Measurements from ENCODE around the gene SEMA4G. TPM values are rescaled to one million over a fixed set of nuclear protein-coding genes. Genes with fewer than 3 reads are reported as not detected.

The SEMA4G gene
- total and polyA plus RNA-seq, 2 of the 13 experiments (the other 11 are each of a cell fraction or from before 2014, with no cell fraction given) = 46.2 to 207 TPM

DNA sequence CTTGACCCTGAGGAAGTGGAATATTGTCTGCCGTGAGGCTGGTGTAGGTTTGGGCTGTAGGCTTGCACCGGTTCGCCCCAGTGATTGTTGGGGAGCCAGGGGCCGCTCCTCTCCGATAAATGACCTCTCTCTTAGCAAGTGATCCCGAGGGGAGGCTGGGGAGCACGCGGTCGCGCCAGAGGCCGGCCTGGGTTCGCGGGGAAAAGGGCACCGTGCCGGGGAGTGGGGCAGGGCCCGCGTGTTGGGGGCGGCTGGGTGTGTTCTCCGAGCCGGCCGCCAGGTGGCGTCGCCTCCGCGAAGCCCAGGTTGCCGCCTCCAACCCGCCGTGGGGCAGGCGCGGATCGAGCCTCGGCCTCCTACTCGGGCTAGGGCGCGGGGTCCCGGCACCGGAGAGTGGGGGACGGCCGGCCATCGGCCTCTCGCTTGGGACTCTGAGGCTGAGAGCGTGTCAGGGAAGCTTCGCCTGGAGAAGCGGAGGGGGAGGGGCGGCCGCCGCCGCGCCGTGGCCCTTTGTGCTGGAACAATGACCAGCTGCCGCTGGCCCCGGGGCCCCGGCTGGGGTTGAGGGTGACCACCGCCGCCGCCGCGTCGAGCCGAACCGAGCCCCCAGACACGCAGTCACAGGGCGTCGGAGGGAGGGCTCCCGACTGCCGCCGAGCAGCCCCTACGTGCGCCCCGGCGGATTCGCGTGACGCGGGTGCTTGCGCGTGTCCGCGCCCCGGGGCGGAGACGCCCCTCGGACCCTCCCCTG is 29.9 kb downstream of the SEMA4G start:
- Histone ChIP-seq H4K20me1 (ENCODE audit: insufficient read depth, low read length) (no peaks in the 10 kb centered on the region; the same call in 1 of the 2 replicates), H2AFZ (ENCODE audit: low read length) (no peak overlapping the region), H3K36me3 (replicated peaks in 1 of 2; ENCODE audit: control insufficient read depth in 1 of 2, insufficient read depth in 2 of 2, low read length in 2 of 2) (peaks cover 8 to 20% of the 10 kb centered on the region in 2 experiments; a peak in 4 of 5 replicates), H3K27me3 (ENCODE audit: control insufficient read depth in 1 of 2, insufficient read depth in 2 of 2, low read length in 2 of 2) (no peaks in the 10 kb centered on the region; a peak in 1 of 5 replicates), H3K9ac (ENCODE audit: insufficient read depth, low read depth, low read length) (peak overlapping the region; percentile 95), H3K79me2 (ENCODE audit: insufficient read depth, low read length) (peaks cover 32% of the 10 kb centered on the region), H3K4me2 (ENCODE audit: low read depth, low read length) (peak overlapping the region; percentile 98), H3K27ac (ENCODE audit: extremely low read length, insufficient read depth, low read length) (peak overlapping the region; percentile 89), H3K4me3 (replicated peaks in 1 of 3; ENCODE audit: insufficient read depth in 1 of 3, low read depth in 2 of 3, low read length in 3 of 3) (peak overlapping the region; percentile 71 to 99 (median 91)), H3K9me3 (ENCODE audit: low read length) (no peaks in the 10 kb centered on the region), H3K4me1 (ENCODE audit: insufficient read depth, low read length) (peaks cover 32% of the 10 kb centered on the region)
- ChIA-PET POLR2A (interaction anchor here (0.7 to 23.0 kb wide), 7 partner anchors 10 to 123 kb away, joined by 3 to 277 read pairs (median 54); partner anchors contain the start of genes KAZALD1, MRPL43, PDZD7 and SEMA4G), CTCF (ENCODE audit: low intra/inter-chr PET ratio, low total read pairs) (interaction anchor here (8.5 kb wide), 1 partner anchor 13 kb away, joined by 240 read pairs; no protein-coding TSS in a partner anchor)
- ATAC-seq (peak; percentile 35), FAIRE-seq (no peak), DNase-seq (ENCODE audit: low spot score) (peak; percentile 45)
- WGBS (ENCODE audit: low lambda C conversion rate) = 0% methylated on average over 8 of the region's 83 CpGs
- intact Hi-C loops (cut with micrococcal nuclease; ENCODE audit: unreplicated experiment) = loop anchor here (1.0 kb wide), 1 partner anchor 13 kb away; no protein-coding TSS in a partner anchor
- TSS peak; percentile 91 for BruUV-seq (replicated peaks)
- in situ Hi-C loops (cut with HindIII; ENCODE audit: extremely low pct_ligation_motif_present, low pct_unique_long_range_greater_than_20kb) = no loop called here
- TF ChIP-seq SKI (IDR thresholded peaks at IDR 0.05; ENCODE audit: partially characterized antibody) (peak; percentile 42), ZSCAN31 (CRISPR knock-in tag; IDR thresholded peaks at IDR 0.05; ENCODE audit: low read depth) (no peak; the same call in 1 of the 2 replicates), FOXK1 (CRISPR knock-in tag; IDR thresholded peaks at IDR 0.05; ENCODE audit: borderline replicate concordance, low read depth) (peak; percentile 53; the same call in 1 of the 2 replicates), ZNF263 (CRISPR knock-in tag; IDR thresholded peaks at IDR 0.05) (peak; percentile 63; the same call in 1 of the 2 replicates), BORCS8-MEF2B (CRISPR knock-in tag; IDR thresholded peaks at IDR 0.05) (peak; percentile 69), MATR3 (CRISPR knock-in tag; IDR thresholded peaks at IDR 0.05) (no peak), SP1 (IDR thresholded peaks at IDR 0.05) (no peak), SP1 (CRISPR knock-in tag; IDR thresholded peaks at IDR 0.05) (peak; percentile 44; the same call in 1 of the 2 replicates), NCOR1 (IDR thresholded peaks at IDR 0.05; ENCODE audit: borderline replicate concordance, low read length) (no peak)
- TF ChIP-seq, protein P1, sequence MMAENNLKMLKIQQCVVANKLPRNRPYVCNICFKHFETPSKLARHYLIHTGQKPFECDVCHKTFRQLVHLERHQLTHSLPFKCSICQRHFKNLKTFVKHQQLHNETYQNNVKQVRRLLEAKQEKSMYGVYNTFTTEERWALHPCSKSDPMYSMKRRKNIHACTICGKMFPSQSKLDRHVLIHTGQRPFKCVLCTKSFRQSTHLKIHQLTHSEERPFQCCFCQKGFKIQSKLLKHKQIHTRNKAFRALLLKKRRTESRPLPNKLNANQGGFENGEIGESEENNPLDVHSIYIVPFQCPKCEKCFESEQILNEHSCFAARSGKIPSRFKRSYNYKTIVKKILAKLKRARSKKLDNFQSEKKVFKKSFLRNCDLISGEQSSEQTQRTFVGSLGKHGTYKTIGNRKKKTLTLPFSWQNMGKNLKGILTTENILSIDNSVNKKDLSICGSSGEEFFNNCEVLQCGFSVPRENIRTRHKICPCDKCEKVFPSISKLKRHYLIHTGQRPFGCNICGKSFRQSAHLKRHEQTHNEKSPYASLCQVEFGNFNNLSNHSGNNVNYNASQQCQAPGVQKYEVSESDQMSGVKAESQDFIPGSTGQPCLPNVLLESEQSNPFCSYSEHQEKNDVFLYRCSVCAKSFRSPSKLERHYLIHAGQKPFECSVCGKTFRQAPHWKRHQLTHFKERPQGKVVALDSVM (CRISPR knock-in tag; IDR thresholded peaks at IDR 0.05) = peak; percentile 59
- TF ChIP-seq, protein P2, sequence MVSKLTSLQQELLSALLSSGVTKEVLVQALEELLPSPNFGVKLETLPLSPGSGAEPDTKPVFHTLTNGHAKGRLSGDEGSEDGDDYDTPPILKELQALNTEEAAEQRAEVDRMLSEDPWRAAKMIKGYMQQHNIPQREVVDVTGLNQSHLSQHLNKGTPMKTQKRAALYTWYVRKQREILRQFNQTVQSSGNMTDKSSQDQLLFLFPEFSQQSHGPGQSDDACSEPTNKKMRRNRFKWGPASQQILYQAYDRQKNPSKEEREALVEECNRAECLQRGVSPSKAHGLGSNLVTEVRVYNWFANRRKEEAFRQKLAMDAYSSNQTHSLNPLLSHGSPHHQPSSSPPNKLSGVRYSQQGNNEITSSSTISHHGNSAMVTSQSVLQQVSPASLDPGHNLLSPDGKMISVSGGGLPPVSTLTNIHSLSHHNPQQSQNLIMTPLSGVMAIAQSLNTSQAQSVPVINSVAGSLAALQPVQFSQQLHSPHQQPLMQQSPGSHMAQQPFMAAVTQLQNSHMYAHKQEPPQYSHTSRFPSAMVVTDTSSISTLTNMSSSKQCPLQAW (CRISPR knock-in tag; IDR thresholded peaks at IDR 0.05) = peak; percentile 41; the same call in 1 of the 2 replicates
- TF ChIP-seq, protein P3, sequence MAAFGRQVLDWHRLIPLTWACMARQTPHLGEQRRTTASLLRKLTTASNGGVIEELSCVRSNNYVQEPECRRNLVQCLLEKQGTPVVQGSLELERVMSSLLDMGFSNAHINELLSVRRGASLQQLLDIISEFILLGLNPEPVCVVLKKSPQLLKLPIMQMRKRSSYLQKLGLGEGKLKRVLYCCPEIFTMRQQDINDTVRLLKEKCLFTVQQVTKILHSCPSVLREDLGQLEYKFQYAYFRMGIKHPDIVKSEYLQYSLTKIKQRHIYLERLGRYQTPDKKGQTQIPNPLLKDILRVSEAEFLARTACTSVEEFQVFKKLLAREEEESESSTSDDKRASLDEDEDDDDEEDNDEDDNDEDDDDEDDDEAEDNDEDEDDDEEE (CRISPR knock-in tag; IDR thresholded peaks at IDR 0.05) = peak; percentile 79; the same call in 1 of the 2 replicates
- TF ChIP-seq, protein P4, sequence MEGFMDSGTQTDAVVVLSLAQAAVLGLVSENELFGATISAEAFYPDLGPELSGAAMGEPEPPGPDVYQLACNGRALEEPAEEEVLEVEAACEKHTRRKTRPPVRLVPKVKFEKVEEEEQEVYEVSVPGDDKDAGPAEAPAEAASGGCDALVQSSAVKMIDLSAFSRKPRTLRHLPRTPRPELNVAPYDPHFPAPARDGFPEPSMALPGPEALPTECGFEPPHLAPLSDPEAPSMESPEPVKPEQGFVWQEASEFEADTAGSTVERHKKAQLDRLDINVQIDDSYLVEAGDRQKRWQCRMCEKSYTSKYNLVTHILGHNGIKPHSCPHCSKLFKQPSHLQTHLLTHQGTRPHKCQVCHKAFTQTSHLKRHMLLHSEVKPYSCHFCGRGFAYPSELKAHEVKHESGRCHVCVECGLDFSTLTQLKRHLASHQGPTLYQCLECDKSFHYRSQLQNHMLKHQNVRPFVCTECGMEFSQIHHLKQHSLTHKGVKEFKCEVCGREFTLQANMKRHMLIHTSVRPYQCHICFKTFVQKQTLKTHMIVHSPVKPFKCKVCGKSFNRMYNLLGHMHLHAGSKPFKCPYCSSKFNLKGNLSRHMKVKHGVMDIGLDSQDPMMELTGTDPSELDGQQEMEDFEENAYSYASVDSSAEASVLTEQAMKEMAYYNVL (CRISPR knock-in tag; IDR thresholded peaks at IDR 0.05; ENCODE audit: borderline replicate concordance) = 0 out of 2 replicates have a peak, but pooled peaks have one; percentile 61
- TF ChIP-seq, protein P5, sequence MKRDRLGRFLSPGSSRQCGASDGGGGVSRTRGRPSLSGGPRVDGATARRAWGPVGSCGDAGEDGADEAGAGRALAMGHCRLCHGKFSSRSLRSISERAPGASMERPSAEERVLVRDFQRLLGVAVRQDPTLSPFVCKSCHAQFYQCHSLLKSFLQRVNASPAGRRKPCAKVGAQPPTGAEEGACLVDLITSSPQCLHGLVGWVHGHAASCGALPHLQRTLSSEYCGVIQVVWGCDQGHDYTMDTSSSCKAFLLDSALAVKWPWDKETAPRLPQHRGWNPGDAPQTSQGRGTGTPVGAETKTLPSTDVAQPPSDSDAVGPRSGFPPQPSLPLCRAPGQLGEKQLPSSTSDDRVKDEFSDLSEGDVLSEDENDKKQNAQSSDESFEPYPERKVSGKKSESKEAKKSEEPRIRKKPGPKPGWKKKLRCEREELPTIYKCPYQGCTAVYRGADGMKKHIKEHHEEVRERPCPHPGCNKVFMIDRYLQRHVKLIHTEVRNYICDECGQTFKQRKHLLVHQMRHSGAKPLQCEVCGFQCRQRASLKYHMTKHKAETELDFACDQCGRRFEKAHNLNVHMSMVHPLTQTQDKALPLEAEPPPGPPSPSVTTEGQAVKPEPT (CRISPR knock-in tag; IDR thresholded peaks at IDR 0.05; ENCODE audit: low read depth) = no peak
